ENCODE data around the gene CDK5RAP2. TPM values are rescaled to one million over a fixed set of nuclear protein-coding genes. Genes with fewer than 3 reads are reported as not detected.
A peak's percentile ranks its signal among the peaks of the same experiment; 100 is the strongest.

CDK5RAP2 gene
- total and polyA plus RNA-seq, 9 of the 15 experiments (the other 6 are each of a cell fraction or from before 2014, with no cell fraction given) = 19.9 to 68.8 (median 42.2) TPM

GRCh38 chr9:120398286-120398685 lies 181.7 kb downstream of the CDK5RAP2 start (continued):
- no peak for TF ChIP-seq MXD1 (CRISPR knock-in tag; IDR thresholded peaks at IDR 0.05; ENCODE audit: borderline replicate concordance, poor library complexity, severe bottlenecking)
- no peak for TF ChIP-seq ELF4 (CRISPR knock-in tag; IDR thresholded peaks at IDR 0.05)
- TF ChIP-seq SRF (CRISPR knock-in tag; IDR thresholded peaks at IDR 0.05) = no peak
- TF ChIP-seq U2AF1 (optimal IDR thresholded peaks at IDR 0.05; ENCODE audit: low read depth, low read length) = no peak
- no peak for TF ChIP-seq MTA2 (IDR thresholded peaks at IDR 0.05; ENCODE audit: low read depth)
- no peak for TF ChIP-seq ZNF445 (CRISPR knock-in tag; IDR thresholded peaks at IDR 0.05; ENCODE audit: low read depth)
- TF ChIP-seq ZBTB17 (CRISPR knock-in tag; IDR thresholded peaks at IDR 0.05) = no peak
- TF ChIP-seq POLR3G (IDR thresholded peaks at IDR 0.05; ENCODE audit: extremely low read depth, insufficient read length, insufficient replicate concordance) = no peak

- no peak for FAIRE-seq
Observed at GRCh38 chr9:120397453-120397852, 182.5 kb downstream of the CDK5RAP2 start.

More at GRCh38 chr9:120397453-120397852, 182.5 kb downstream of the CDK5RAP2 start:
- CTCF ChIA-PET (ENCODE audit: low intra/inter-chr PET ratio) = no interaction called here
- TF ChIP-seq PML (IDR thresholded peaks at IDR 0.05; ENCODE audit: low read length) = no peak
- no peak for TF ChIP-seq CEBPG (CRISPR knock-in tag; IDR thresholded peaks at IDR 0.05)
- peak in 1 of 2 experiments; percentile 34; a peak in 1 of 4 replicates for TF ChIP-seq CEBPG (tag; conservative IDR thresholded peaks at IDR 0.05 in 1 of 2, IDR thresholded peaks at IDR 0.05 in 1 of 2)
- TF ChIP-seq ZNF41 (CRISPR knock-in tag; conservative IDR thresholded peaks at IDR 0.05) = no peak
- no peak for TF ChIP-seq XRCC3 (IDR thresholded peaks at IDR 0.05)
- no peak for TF ChIP-seq THRAP3 (IDR thresholded peaks at IDR 0.05; ENCODE audit: borderline replicate concordance)
- no peak for TF ChIP-seq MCM7 (IDR thresholded peaks at IDR 0.05)
- TF ChIP-seq CEBPB (tag; IDR thresholded peaks at IDR 0.05) = 0 out of 2 replicates have a peak, but pooled peaks have one; percentile 10
- no peak for TF ChIP-seq UBTF (IDR thresholded peaks at IDR 0.05; ENCODE audit: borderline replicate concordance in 1 of 2, low read depth in 2 of 2, low read length in 2 of 2)
- no peak for TF ChIP-seq TOE1 (IDR thresholded peaks at IDR 0.05; ENCODE audit: borderline replicate concordance)
- no peak for TF ChIP-seq TOE1 (CRISPR knock-in tag; IDR thresholded peaks at IDR 0.05; ENCODE audit: borderline replicate concordance, low read depth)
- TF ChIP-seq ZNF449 (CRISPR knock-in tag; IDR thresholded peaks at IDR 0.05) = no peak
- Histone ChIP-seq H3K9me1 (ENCODE audit: control insufficient read depth, insufficient read depth, low read length) (no peaks in the 10 kb centered on the region), H3K4me3 (no peak overlapping the region), H3K27ac (ENCODE audit: extremely low read depth, low read depth, low read length) (no peak overlapping the region), H4K20me1 (replicated peaks; ENCODE audit: control insufficient read depth, insufficient read depth, low read length) (no peaks in the 10 kb centered on the region), H3K4me1 (replicated peaks in 1 of 2; ENCODE audit: control insufficient read depth in 2 of 2, insufficient read depth in 2 of 2, low read length in 2 of 2) (peaks cover 0 to under 1% of the 10 kb centered on the region in 2 experiments; a peak in 2 of 5 replicates), H3K79me2 (ENCODE audit: control insufficient read depth, insufficient read depth, low read length) (no peaks in the 10 kb centered on the region), H3K9me3 (replicated peaks; ENCODE audit: control insufficient read depth, insufficient read depth, low read depth, low read length) (no peaks in the 10 kb centered on the region), H3K36me3 (ENCODE audit: control insufficient read depth, insufficient read depth, low read length) (peaks cover 89% of the 10 kb centered on the region), H3K9ac (ENCODE audit: insufficient read depth in 1 of 2, low read depth in 2 of 2, low read length in 2 of 2) (no peak overlapping the region), H3K4me2 (ENCODE audit: insufficient read depth, low read length) (no peak overlapping the region), H2AFZ (ENCODE audit: low read depth, low read length) (no peak overlapping the region), H3K27me3 (ENCODE audit: control insufficient read depth in 2 of 2, insufficient read depth in 2 of 2, low read length in 2 of 2) (no peaks in the 10 kb centered on the region)
- ATAC-seq (no peak), DNase-seq (ENCODE audit: extremely low read depth in 1 of 4, low spot score in 3 of 4) (no peak)
- intact Hi-C loops (cut with micrococcal nuclease) (no loop called here), in situ Hi-C loops (cut with MboI) (no loop called here)
- POLR2A ChIA-PET = no interaction called here
- no TSS peak for BruUV-seq (replicated peaks)
- 83% methylated on average over 1 of the region's 1 CpG for WGBS (ENCODE audit: insufficient coverage, low coverage, missing lambda C conversion rate)

All from K562 (cell line).